Peyer's patch (tissue), 4 donors: ENCODE results near the gene KCNIP4. TPM values are rescaled to one million over a fixed set of nuclear protein-coding genes. Genes with fewer than 3 reads are reported as not detected.

Experiments used
- DNase-seq, 3 donors: peaks; one replicate each; pipeline ENCODE4 v3.0.0-alpha.2; 2017 to 2019
- H3K27ac ChIP-seq, 4 donors: fragments of 200-600 bp; sonication (generic); one replicate each; pipeline ENCODE4 v1.5.1; 2016 to 2019
- H3K27me3 ChIP-seq, 2 donors: fragments of 200-600 bp; sonication (generic); one replicate each; pipeline ENCODE4 v1.5.1; 2019
- H3K36me3 ChIP-seq, 3 donors: fragments of 200-600 bp; sonication (generic); one replicate each; pipeline ENCODE4 v1.5.1; 2016 to 2019
- H3K4me1 ChIP-seq, 4 donors: fragments of 200-600 bp; sonication (generic); one replicate each; pipeline ENCODE4 v1.5.1; 2016 to 2019
- H3K4me3 ChIP-seq, 4 donors: fragments of 200-600 bp; sonication (generic); 1 replicate in 3 of 4; 2 replicates in 1 of 4; pipeline ENCODE4 v1.5.1; 2016 to 2019; ENCODE audit warnings: mild to moderate bottlenecking in 1 of 4
- H3K9me3 ChIP-seq, 4 donors: fragments of 200-600 bp; sonication (generic); one replicate each; pipeline ENCODE4 v1.5.1; 2016 to 2019; ENCODE audit warnings: mild to moderate bottlenecking in 1 of 4
- POLR2A ChIP-seq, 2 donors: fragments of 450-650 bp; IDR thresholded peaks; one replicate each; pipeline ENCODE4 v1.5.1; 2017; ENCODE audit warnings: antibody characterized with exemption in 2 of 2, mild to moderate bottlenecking in 2 of 2, moderate library complexity in 2 of 2
- total RNA-seq, 4 donors: library from RNA; depleted of rRNA; stranded (reverse); fragments of >200 nt; gene quantifications; one replicate each; pipeline ENCODE4 v1.1.0, GENCODE V29; 2016
- TF ChIP-seq, protein P1 (sequence below), 6 experiments: fragments of 450-650 bp in 4 of 6; fragments of 200-600 bp in 2 of 6; sonication (generic) in 1 of 6; IDR thresholded peaks; one replicate each; pipeline ENCODE4 v1.5.1; 2017 to 2019; ENCODE audit warnings: antibody characterized with exemption in 6 of 6, mild to moderate bottlenecking in 3 of 6, moderate library complexity in 1 of 6

KCNIP4 gene
- total RNA-seq, 4 donors from 2014 or later = 2.8 TPM; not detected in 3

DNA sequence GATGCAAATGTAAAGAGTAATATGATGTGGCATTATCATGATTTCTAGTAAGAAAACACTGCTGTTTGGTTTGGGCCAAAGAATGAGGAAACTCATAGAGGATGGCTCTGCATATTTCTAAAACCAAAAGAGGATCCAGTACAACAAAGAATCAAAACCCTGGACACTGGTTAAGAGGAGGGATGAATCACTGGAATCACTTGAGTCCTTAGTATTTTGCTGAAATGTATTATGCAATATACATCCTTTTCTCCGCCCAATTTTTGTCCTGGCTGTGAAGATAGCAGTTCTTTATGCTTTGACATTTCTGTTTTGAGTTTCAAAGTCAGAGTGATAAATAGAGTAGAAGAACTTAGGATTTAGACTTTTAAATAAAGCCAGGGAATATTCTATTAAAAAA lies 902.4 kb downstream of the KCNIP4 start:
- no peaks in the 10 kb centered on the region for H3K9me3 ChIP-seq
- H3K27me3 ChIP-seq = no peaks in the 10 kb centered on the region
- no peaks in the 10 kb centered on the region for H3K36me3 ChIP-seq
- H3K27ac ChIP-seq = no peak overlapping the region
- no peak overlapping the region for H3K4me3 ChIP-seq
- TF ChIP-seq, protein P1, sequence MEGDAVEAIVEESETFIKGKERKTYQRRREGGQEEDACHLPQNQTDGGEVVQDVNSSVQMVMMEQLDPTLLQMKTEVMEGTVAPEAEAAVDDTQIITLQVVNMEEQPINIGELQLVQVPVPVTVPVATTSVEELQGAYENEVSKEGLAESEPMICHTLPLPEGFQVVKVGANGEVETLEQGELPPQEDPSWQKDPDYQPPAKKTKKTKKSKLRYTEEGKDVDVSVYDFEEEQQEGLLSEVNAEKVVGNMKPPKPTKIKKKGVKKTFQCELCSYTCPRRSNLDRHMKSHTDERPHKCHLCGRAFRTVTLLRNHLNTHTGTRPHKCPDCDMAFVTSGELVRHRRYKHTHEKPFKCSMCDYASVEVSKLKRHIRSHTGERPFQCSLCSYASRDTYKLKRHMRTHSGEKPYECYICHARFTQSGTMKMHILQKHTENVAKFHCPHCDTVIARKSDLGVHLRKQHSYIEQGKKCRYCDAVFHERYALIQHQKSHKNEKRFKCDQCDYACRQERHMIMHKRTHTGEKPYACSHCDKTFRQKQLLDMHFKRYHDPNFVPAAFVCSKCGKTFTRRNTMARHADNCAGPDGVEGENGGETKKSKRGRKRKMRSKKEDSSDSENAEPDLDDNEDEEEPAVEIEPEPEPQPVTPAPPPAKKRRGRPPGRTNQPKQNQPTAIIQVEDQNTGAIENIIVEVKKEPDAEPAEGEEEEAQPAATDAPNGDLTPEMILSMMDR (IDR thresholded peaks at IDR 0.05) = no peak
- no peak for TF ChIP-seq POLR2A (IDR thresholded peaks at IDR 0.05)
- DNase-seq = no peak
- H3K4me1 ChIP-seq = no peaks in the 10 kb centered on the region

DNA sequence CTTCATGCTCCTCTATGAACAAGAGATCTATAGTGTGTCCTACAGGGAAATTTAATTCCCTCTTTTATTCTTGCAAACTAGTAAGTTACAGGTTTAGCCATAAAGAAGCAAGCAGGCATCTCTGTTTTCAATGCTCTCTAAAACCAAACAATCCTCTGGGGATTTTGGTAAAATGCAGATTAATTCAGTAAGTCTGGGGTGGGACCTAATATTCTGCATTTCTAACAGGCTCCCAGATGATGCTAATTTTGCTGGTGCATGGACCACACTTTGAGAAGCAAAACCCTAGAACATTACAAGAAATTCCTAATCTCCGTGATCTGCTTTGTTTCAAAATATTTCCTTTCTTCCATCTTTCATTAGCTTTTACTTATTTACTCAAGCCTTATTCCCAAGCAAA lies 903.5 kb downstream of the KCNIP4 start:
- Histone ChIP-seq H3K27me3 (no peaks in the 10 kb centered on the region), H3K9me3 (no peaks in the 10 kb centered on the region), H3K4me3 (no peak overlapping the region), H3K36me3 (no peaks in the 10 kb centered on the region), H3K27ac (no peak overlapping the region), H3K4me1 (no peaks in the 10 kb centered on the region)
- DNase-seq = no peak
- TF ChIP-seq, protein P1 (IDR thresholded peaks at IDR 0.05) = no peak
- TF ChIP-seq POLR2A (IDR thresholded peaks at IDR 0.05) = no peak

- no peaks in the 10 kb centered on the region for H3K27me3 ChIP-seq
- H3K4me1 ChIP-seq = no peaks in the 10 kb centered on the region
- TF ChIP-seq, protein P1 (IDR thresholded peaks at IDR 0.05) = no peak
- no peak for TF ChIP-seq POLR2A (IDR thresholded peaks at IDR 0.05)
- no peak overlapping the region for H3K27ac ChIP-seq
- DNase-seq = no peak
- no peak overlapping the region for H3K4me3 ChIP-seq
- H3K36me3 ChIP-seq = no peaks in the 10 kb centered on the region
- H3K9me3 ChIP-seq = no peaks in the 10 kb centered on the region
Observed at GRCh38 chr4:21041708-21042107, 906.9 kb downstream of the KCNIP4 start.

GRCh38 chr4:21034728-21035127 lies 913.8 kb downstream of the KCNIP4 start:
- H3K36me3 ChIP-seq = no peaks in the 10 kb centered on the region
- TF ChIP-seq POLR2A (IDR thresholded peaks at IDR 0.05) = no peak
- TF ChIP-seq, protein P1 (IDR thresholded peaks at IDR 0.05) = no peak
- H3K4me1 ChIP-seq = no peaks in the 10 kb centered on the region
- no peak overlapping the region for H3K4me3 ChIP-seq
- DNase-seq = no peak
- H3K9me3 ChIP-seq = no peaks in the 10 kb centered on the region
- no peaks in the 10 kb centered on the region for H3K27me3 ChIP-seq
- no peak overlapping the region for H3K27ac ChIP-seq

DNA sequence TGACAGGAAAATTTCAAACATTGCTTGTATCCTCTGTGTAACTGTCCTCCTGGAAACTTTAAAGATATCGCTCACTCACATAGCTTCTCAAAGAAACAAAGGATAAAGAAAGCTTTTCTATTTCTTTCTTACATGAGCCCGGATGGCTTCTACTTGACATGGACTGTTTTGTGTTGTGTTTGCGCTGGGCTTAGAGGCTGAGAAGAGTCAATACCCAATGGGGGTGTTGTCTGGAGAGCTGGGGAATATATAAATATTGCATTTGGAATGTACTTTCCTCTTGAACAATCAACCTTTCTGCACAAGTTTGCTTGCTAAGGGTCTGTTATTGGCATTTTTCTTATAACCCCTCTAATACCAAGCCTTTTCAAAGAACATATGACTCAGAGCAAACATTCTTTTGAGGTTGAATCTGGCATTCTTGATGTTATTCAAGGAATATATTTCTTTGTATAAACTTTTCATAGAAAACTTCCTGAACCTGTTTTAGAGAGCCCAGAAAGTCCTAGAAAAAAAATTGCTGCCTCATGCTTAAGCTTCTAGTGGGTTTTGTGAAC lies 916.4 kb downstream of the KCNIP4 start:
- no peak for DNase-seq
- H3K4me3 ChIP-seq = no peak overlapping the region
- no peaks in the 10 kb centered on the region for H3K27me3 ChIP-seq
- H3K4me1 ChIP-seq = no peaks in the 10 kb centered on the region
- no peaks in the 10 kb centered on the region for H3K36me3 ChIP-seq
- TF ChIP-seq, protein P1 (IDR thresholded peaks at IDR 0.05) = no peak
- no peak for TF ChIP-seq POLR2A (IDR thresholded peaks at IDR 0.05)
- H3K9me3 ChIP-seq = no peaks in the 10 kb centered on the region
- H3K27ac ChIP-seq = no peak overlapping the region

- Histone ChIP-seq H3K27ac (no peak overlapping the region), H3K36me3 (no peaks in the 10 kb centered on the region), H3K4me3 (no peak overlapping the region), H3K9me3 (no peaks in the 10 kb centered on the region), H3K4me1 (no peaks in the 10 kb centered on the region), H3K27me3 (no peaks in the 10 kb centered on the region)
- no peak for DNase-seq
- TF ChIP-seq, protein P1 (IDR thresholded peaks at IDR 0.05) = no peak
- no peak for TF ChIP-seq POLR2A (IDR thresholded peaks at IDR 0.05)
Observed at GRCh38 chr4:21018817-21019216, 929.8 kb downstream of the KCNIP4 start.
